Measurements from ENCODE around the gene JPH2.

GRCh38 chr20:44098256-44098630, 88.7 kb downstream of the JPH2 start:
- TF ChIP-seq CTCF (IDR thresholded peaks at IDR 0.05) (no peak), POLR2AphosphoS5 (IDR thresholded peaks at IDR 0.05) (no peak), EP300 (IDR thresholded peaks at IDR 0.05) (no peak)
